T-helper 2 cell treated with Interferon-gamma antibody and Interleukin-4, amounts not matched to agents 5 μg/mL and 100 μg/mL, for 36 hours (primary cell): ENCODE measurements around the gene SLC49A4.

Source experiments
- DNase-seq: peaks from one replicate; pipeline ENCODE4 v3.0.0; 2021; ENCODE audit warnings: low spot score
- H3K27ac Mint-ChIP-seq: one replicate; pipeline ENCODE4 v1.8.0; 2021; ENCODE audit warnings: mild to moderate bottlenecking, mixed read lengths
- H3K27me3 Mint-ChIP-seq: one replicate; pipeline ENCODE4 v1.8.0; 2021; ENCODE audit warnings: low read depth, mixed read lengths
- H3K36me3 Mint-ChIP-seq: one replicate; pipeline ENCODE4 v1.8.0; 2021; ENCODE audit warnings: low read depth, mixed read lengths
- H3K4me1 Mint-ChIP-seq: one replicate; pipeline ENCODE4 v1.8.0; 2021; ENCODE audit warnings: low read depth, mixed read lengths
- H3K4me3 Mint-ChIP-seq: one replicate; pipeline ENCODE4 v1.8.0; 2022; ENCODE audit warnings: mild to moderate bottlenecking, moderate library complexity, mixed read lengths
- H3K9me3 Mint-ChIP-seq: one replicate; pipeline ENCODE4 v1.8.0; 2021; ENCODE audit warnings: mixed read lengths

Gene SLC49A4

GRCh38 chr3:122929188-122930062 is 134.6 kb downstream of the SLC49A4 start:
- Mint-ChIP-seq H3K4me3 (no peak overlapping the region), H3K27ac (no peak overlapping the region), H3K27me3 (peaks cover 15% of the 10 kb centered on the region), H3K9me3 (no peaks in the 10 kb centered on the region), H3K4me1 (no peaks in the 10 kb centered on the region), H3K36me3 (no peaks in the 10 kb centered on the region)
- no peak for DNase-seq

GRCh38 chr3:122930063-122930997 is 135.5 kb downstream of the SLC49A4 start:
- H3K9me3 Mint-ChIP-seq = no peaks in the 10 kb centered on the region
- no peak for DNase-seq
- H3K4me3 Mint-ChIP-seq = no peak overlapping the region
- H3K4me1 Mint-ChIP-seq = no peaks in the 10 kb centered on the region
- no peak overlapping the region for H3K27ac Mint-ChIP-seq
- peaks cover 15% of the 10 kb centered on the region for H3K27me3 Mint-ChIP-seq
- H3K36me3 Mint-ChIP-seq = no peaks in the 10 kb centered on the region
